Lower leg skin (tissue), 3 donors: ENCODE data around the gene ATE1.

Source experiments
- CTCF ChIP-seq, 3 donors: fragments of 450-650 bp; IDR thresholded peaks; one replicate each; pipeline ENCODE4 v1.5.1; 2016; ENCODE audit warnings: antibody characterized with exemption in 3 of 3, mild to moderate bottlenecking in 3 of 3, moderate library complexity in 2 of 3
- POLR2A ChIP-seq, 2 donors: fragments of 450-650 bp; IDR thresholded peaks; one replicate each; pipeline ENCODE4 v1.6.1; 2016 to 2017; ENCODE audit warnings: antibody characterized with exemption in 2 of 2, mild to moderate bottlenecking in 1 of 2, moderate library complexity in 1 of 2

GRCh38 chr10:121910673-121911420 lies 17.0 kb downstream of the ATE1 start:
- TF ChIP-seq CTCF (IDR thresholded peaks at IDR 0.05) (no peak), POLR2A (IDR thresholded peaks at IDR 0.05) (no peak)
